ENCODE results near the gene OTUD1.

DNA sequence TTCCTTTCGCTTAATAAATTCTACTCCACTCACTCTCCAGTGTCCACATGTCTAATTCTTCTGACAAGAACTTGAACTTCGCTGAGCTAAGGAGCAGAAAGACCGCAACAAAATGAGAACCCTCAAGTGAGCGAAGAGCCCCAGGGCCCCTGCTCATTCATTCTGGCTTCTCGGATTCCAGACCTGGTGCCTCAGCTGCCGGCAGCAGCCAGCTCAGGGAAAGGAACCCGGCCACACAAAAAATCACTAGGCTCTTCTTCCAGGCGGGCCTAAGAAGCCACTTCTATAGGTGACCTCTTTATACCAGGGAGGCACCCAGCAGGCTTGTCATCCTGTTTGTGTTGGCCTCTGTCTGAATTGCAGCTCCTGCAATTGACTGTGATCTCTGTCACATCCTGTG, 33.3 kb downstream of the OTUD1 start:
- TF ChIP-seq JUND (IDR thresholded peaks at IDR 0.05; ENCODE audit: low read depth, low read length) = no peak
- no peak for TF ChIP-seq CTCF (IDR thresholded peaks at IDR 0.05 in 2 of 3, conservative IDR thresholded peaks at IDR 0.05 in 1 of 3; ENCODE audit: control insufficient read depth in 2 of 3, extremely low read depth in 1 of 3, insufficient read depth in 1 of 3, low read depth in 3 of 3, low read length in 3 of 3)
- no peak for TF ChIP-seq CREM (IDR thresholded peaks at IDR 0.05; ENCODE audit: low read depth)
- no peak for TF ChIP-seq POLR2A (IDR thresholded peaks at IDR 0.05; ENCODE audit: low read depth, low read length)
- TF ChIP-seq SREBF2 (IDR thresholded peaks at IDR 0.05; ENCODE audit: low read length) = no peak
- no peak for TF ChIP-seq SPI1 (IDR thresholded peaks at IDR 0.05; ENCODE audit: borderline replicate concordance, insufficient read depth, low read depth, low read length)
- TF ChIP-seq GABPA (IDR thresholded peaks at IDR 0.05; ENCODE audit: low read depth) = no peak
- TF ChIP-seq, protein P1, sequence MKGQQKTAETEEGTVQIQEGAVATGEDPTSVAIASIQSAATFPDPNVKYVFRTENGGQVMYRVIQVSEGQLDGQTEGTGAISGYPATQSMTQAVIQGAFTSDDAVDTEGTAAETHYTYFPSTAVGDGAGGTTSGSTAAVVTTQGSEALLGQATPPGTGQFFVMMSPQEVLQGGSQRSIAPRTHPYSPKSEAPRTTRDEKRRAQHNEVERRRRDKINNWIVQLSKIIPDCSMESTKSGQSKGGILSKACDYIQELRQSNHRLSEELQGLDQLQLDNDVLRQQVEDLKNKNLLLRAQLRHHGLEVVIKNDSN (IDR thresholded peaks at IDR 0.05; ENCODE audit: borderline replicate concordance, extremely low read length, insufficient read depth, low read depth, low read length) = no peak
- no peak for TF ChIP-seq TCF7 (IDR thresholded peaks at IDR 0.05; ENCODE audit: borderline replicate concordance)
- TF ChIP-seq CREB1 (IDR thresholded peaks at IDR 0.05; ENCODE audit: low read depth) = no peak
- no peak for TF ChIP-seq EP300 (IDR thresholded peaks at IDR 0.05; ENCODE audit: borderline replicate concordance in 1 of 2, control insufficient read depth in 1 of 2, low read depth in 2 of 2, low read length in 2 of 2)
- no peak for TF ChIP-seq E2F4 (IDR thresholded peaks at IDR 0.05; ENCODE audit: low read depth, low read length)
- no peak for TF ChIP-seq BRCA1 (IDR thresholded peaks at IDR 0.05; ENCODE audit: low read depth, low read length)

All from GM12878 (cell line).